HCT116 (cell line): Measurements from ENCODE around the gene HLA-DRA. TPM values are rescaled to one million over a fixed set of nuclear protein-coding genes. Genes with fewer than 3 reads are reported as not detected.

ENCODE experiments used
- ATAC-seq: fragments of 200-7000 bp; cut with Tn5 transposase; 2 replicates; pipeline ENCODE4 v1.9.1; 2020; ENCODE audit warnings: mild to moderate bottlenecking, moderate library complexity
- BruUV-seq: library from RNA; stranded (reverse); fragments of 400-500 nt; replicated peaks from 2 replicates; lab custom pipeline; 2021; lab: Mats Ljungman, UMichigan
- CTCF ChIA-PET: fragments of 300-600 bp; sonication (Branson Sonifier 250); formaldehyde crosslinking; loops from one replicate; lab custom pipeline; 2021; ENCODE audit warnings: antibody characterized with exemption; lab: Charles Lee
- POLR2A ChIA-PET: fragments of 300-600, 350-600 bp; sonication (Branson Sonifier 250); formaldehyde crosslinking; loops from one replicate; lab custom pipeline; 2021; ENCODE audit warnings: antibody characterized with exemption; lab: Charles Lee
- RAD21 ChIA-PET, 2 experiments: fragments of 300-600 bp; sonication (Branson Sonifier 250); formaldehyde crosslinking; loops; one replicate each; lab custom pipeline; 2023; ENCODE audit warnings: low total read pairs in 2 of 2; ENCODE audit not compliant: uncharacterized antibody in 2 of 2, unreplicated experiment in 2 of 2, low non-redundant PET in 1 of 2; lab: Charles Lee
- DNase-seq: peaks from one replicate; pipeline ENCODE4 v3.0.0-alpha.2; 2010; ENCODE audit warnings: low read depth, low spot score
- H2AFZ ChIP-seq: fragments of 200-600 bp; shearing (Covaris generic), sonication (generic); 2 replicates; pipeline ENCODE4 v1.6.1; 2017; ENCODE audit warnings: low read depth, mixed run types, mixed read lengths, antibody characterized with exemption, low read length; ENCODE audit not compliant: poor library complexity, severe bottlenecking
- H3K27ac ChIP-seq: 2 replicates; pipeline ENCODE4 v1.5.1; 2012; ENCODE audit warnings: low read depth, low read length
- H3K27me3 ChIP-seq: fragments of 200-600 bp; sonication (generic); 2 replicates; pipeline ENCODE4 v1.6.1; 2016; ENCODE audit warnings: mixed run types, low read length, mixed read lengths; ENCODE audit not compliant: insufficient read depth
- H3K36me3 ChIP-seq, 2 experiments: fragments of 200-500 bp in 1 of 2; fragments of 200-600 bp in 1 of 2; sonication (Bioruptor generic) in 1 of 2; sonication (generic) in 1 of 2; 2 replicates each; pipeline versions ENCODE4 v1.5.1 to v1.6.1; 2014 to 2016; ENCODE audit warnings: low read length in 2 of 2, inconsistent platforms in 1 of 2, mixed read lengths in 1 of 2, mixed run types in 1 of 2; ENCODE audit not compliant: insufficient read depth in 2 of 2, control insufficient read depth in 1 of 2
- H3K4me1 ChIP-seq, 2 experiments: fragments of 200-600 bp in 1 of 2; sonication (generic) in 1 of 2; 2 replicates each; pipeline versions ENCODE4 v1.5.1 to v1.6.1; 2012 to 2017; ENCODE audit warnings: low read length in 2 of 2, inconsistent platforms in 1 of 2, mild to moderate bottlenecking in 1 of 2, mixed read lengths in 1 of 2, mixed run types in 1 of 2, moderate library complexity in 1 of 2; ENCODE audit not compliant: insufficient read depth in 2 of 2, control insufficient read depth in 1 of 2
- H3K4me2 ChIP-seq: fragments of 200-600 bp; sonication (generic); 2 replicates; pipeline ENCODE4 v1.6.1; 2017; ENCODE audit warnings: mixed run types, low read length, mixed read lengths
- H3K4me3 ChIP-seq, 2 experiments: fragments of 200-600 bp in 1 of 2; sonication (generic) in 1 of 2; replicated peaks in 1 of 2; 2 replicates each; pipeline ENCODE4 v1.5.1; 2011 to 2016; ENCODE audit warnings: low read length in 2 of 2, control low read depth in 1 of 2, low read depth in 1 of 2, mild to moderate bottlenecking in 1 of 2, mixed read lengths in 1 of 2, mixed run types in 1 of 2
- H3K79me2 ChIP-seq: fragments of 200-600 bp; sonication (generic); 2 replicates; pipeline ENCODE4 v1.6.1; 2017; ENCODE audit warnings: mild to moderate bottlenecking, mixed run types, low read length, moderate library complexity, mixed read lengths; ENCODE audit not compliant: insufficient read depth
- H3K9ac ChIP-seq: fragments of 200-600 bp; sonication (generic); 2 replicates; pipeline ENCODE4 v1.6.1; 2016; ENCODE audit warnings: low read length, mixed read lengths
- H3K9me2 ChIP-seq: fragments of 200-600 bp; sonication (generic), shearing (Covaris generic); 2 replicates; pipeline ENCODE4 v1.6.1; 2017; ENCODE audit warnings: mixed run types, mild to moderate bottlenecking, moderate library complexity; ENCODE audit not compliant: insufficient read depth
- H3K9me3 ChIP-seq, 2 experiments: fragments of 200-500 bp in 1 of 2; fragments of 200-600 bp in 1 of 2; sonication (Bioruptor generic) in 1 of 2; sonication (generic) in 1 of 2; 2 replicates each; pipeline ENCODE4 v1.6.1; 2014 to 2017; ENCODE audit warnings: low read length in 2 of 2, mixed read lengths in 2 of 2, inconsistent platforms in 1 of 2, low read depth in 1 of 2, mild to moderate bottlenecking in 1 of 2, mixed run types in 1 of 2, moderate library complexity in 1 of 2; ENCODE audit not compliant: control insufficient read depth in 1 of 2, insufficient read depth in 1 of 2
- H4K20me1 ChIP-seq: fragments of 200-600 bp; sonication (generic), shearing (Covaris generic); 2 replicates; pipeline ENCODE4 v1.6.1; 2017; ENCODE audit warnings: mixed run types, mild to moderate bottlenecking, moderate library complexity; ENCODE audit not compliant: insufficient read depth
- EZH2 ChIP-seq: fragments of 200-600 bp; sonication (generic); IDR thresholded peaks from 2 replicates; pipeline ENCODE4 v1.6.1; 2017; ENCODE audit warnings: antibody characterized with exemption, mixed run types
- JUND ChIP-seq: IDR thresholded peaks from 2 replicates; pipeline ENCODE4 v1.6.1; 2012
- POLR2AphosphoS5 ChIP-seq: IDR thresholded peaks from 2 replicates; pipeline ENCODE4 v1.6.1; 2011; ENCODE audit warnings: mild to moderate bottlenecking, low read depth, low read length, moderate library complexity
- RAD21 ChIP-seq: IDR thresholded peaks from 2 replicates; pipeline ENCODE4 v1.6.1; 2012; ENCODE audit warnings: low read depth, mild to moderate bottlenecking
- YY1 ChIP-seq: IDR thresholded peaks from 2 replicates; pipeline ENCODE4 v1.6.1; 2011; ENCODE audit warnings: low read length, low read depth, moderate library complexity, mild to moderate bottlenecking; ENCODE audit not compliant: insufficient replicate concordance; ENCODE audit errors: extremely low read depth
- intact Hi-C: fragments of 100-400 bp; cut with micrococcal nuclease; formaldehyde crosslinking; loops from 2 replicates; pipeline ENCODE4 v1.10.0; 2022
- total RNA-seq: library from RNA; stranded (reverse); gene quantifications from one replicate; pipeline ENCODE4 v1.2.1, GENCODE V29; 2021; ENCODE audit not compliant: unreplicated experiment
- TF ChIP-seq, protein P1 (sequence below): IDR thresholded peaks from 2 replicates; pipeline ENCODE4 v1.6.1; 2012; ENCODE audit warnings: low read depth

Gene HLA-DRA
- total RNA-seq, 1 experiment from 2014 or later = 4.7 TPM

DNA sequence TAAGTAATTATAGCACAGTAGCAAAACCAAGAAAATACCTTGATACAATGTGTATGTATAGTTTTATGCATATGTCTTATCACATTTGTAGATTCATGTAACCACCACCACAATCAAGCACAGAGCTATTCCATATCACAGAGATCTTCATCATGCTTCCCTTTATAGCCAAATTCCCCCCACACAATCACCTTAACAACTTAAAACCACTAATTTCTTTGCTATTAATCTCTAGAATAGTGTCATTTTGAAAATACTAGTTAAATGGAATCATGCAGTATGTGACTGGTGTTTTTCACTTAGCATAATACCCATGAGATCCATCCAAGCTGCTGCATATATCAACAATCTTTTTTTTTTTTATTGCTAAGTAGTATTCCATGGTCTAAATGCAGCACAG, 8.2 kb downstream of the HLA-DRA start:
- no peak overlapping the region for H2AFZ ChIP-seq
- no peak overlapping the region for H3K4me2 ChIP-seq
- no peaks in the 10 kb centered on the region for H3K27me3 ChIP-seq
- no peak for TF ChIP-seq JUND
- no peak for TF ChIP-seq EZH2
- TF ChIP-seq, protein P1, sequence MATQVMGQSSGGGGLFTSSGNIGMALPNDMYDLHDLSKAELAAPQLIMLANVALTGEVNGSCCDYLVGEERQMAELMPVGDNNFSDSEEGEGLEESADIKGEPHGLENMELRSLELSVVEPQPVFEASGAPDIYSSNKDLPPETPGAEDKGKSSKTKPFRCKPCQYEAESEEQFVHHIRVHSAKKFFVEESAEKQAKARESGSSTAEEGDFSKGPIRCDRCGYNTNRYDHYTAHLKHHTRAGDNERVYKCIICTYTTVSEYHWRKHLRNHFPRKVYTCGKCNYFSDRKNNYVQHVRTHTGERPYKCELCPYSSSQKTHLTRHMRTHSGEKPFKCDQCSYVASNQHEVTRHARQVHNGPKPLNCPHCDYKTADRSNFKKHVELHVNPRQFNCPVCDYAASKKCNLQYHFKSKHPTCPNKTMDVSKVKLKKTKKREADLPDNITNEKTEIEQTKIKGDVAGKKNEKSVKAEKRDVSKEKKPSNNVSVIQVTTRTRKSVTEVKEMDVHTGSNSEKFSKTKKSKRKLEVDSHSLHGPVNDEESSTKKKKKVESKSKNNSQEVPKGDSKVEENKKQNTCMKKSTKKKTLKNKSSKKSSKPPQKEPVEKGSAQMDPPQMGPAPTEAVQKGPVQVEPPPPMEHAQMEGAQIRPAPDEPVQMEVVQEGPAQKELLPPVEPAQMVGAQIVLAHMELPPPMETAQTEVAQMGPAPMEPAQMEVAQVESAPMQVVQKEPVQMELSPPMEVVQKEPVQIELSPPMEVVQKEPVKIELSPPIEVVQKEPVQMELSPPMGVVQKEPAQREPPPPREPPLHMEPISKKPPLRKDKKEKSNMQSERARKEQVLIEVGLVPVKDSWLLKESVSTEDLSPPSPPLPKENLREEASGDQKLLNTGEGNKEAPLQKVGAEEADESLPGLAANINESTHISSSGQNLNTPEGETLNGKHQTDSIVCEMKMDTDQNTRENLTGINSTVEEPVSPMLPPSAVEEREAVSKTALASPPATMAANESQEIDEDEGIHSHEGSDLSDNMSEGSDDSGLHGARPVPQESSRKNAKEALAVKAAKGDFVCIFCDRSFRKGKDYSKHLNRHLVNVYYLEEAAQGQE = no peak
- TF ChIP-seq RAD21 = no peak
- no peak for TF ChIP-seq YY1
- TF ChIP-seq POLR2AphosphoS5 = no peak
- TF ChIP-seq, all 23 proteins: peak for 0
- CTCF ChIA-PET = no interaction called here
- ATAC-seq (no peak), DNase-seq (no peak)
- Histone ChIP-seq H4K20me1 (no peaks in the 10 kb centered on the region), H3K4me3 (no peak overlapping the region), H3K27ac (no peak overlapping the region), H3K9me3 (no peaks in the 10 kb centered on the region), H3K4me1 (no peaks in the 10 kb centered on the region), H3K36me3 (no peaks in the 10 kb centered on the region), H3K79me2 (no peaks in the 10 kb centered on the region), H3K9me2 (peaks cover 2% of the 10 kb centered on the region; the same call in 1 of the 2 replicates), H3K9ac (no peak overlapping the region)
- intact Hi-C loops = no loop called here
- POLR2A ChIA-PET = no interaction called here
- no TSS peak for BruUV-seq
- RAD21 ChIA-PET = no interaction called here
